K562 treated with DMSO at 1 percent for 4 hours (cell line): Measurements from ENCODE around the gene DCTD. TPM values are rescaled to one million over a fixed set of nuclear protein-coding genes. Genes with fewer than 3 reads are reported as not detected.

ENCODE experiments used
- total RNA-seq: library from RNA; unstranded; fragments of 300-600 nt; gene quantifications from 2 replicates; pipeline ENCODE4 v1.2.3, GENCODE V29; 2022; ENCODE audit not compliant: insufficient read depth

Gene DCTD
- total RNA-seq, result 54.5 and 59.7 TPM in 2 replicates

DNA sequence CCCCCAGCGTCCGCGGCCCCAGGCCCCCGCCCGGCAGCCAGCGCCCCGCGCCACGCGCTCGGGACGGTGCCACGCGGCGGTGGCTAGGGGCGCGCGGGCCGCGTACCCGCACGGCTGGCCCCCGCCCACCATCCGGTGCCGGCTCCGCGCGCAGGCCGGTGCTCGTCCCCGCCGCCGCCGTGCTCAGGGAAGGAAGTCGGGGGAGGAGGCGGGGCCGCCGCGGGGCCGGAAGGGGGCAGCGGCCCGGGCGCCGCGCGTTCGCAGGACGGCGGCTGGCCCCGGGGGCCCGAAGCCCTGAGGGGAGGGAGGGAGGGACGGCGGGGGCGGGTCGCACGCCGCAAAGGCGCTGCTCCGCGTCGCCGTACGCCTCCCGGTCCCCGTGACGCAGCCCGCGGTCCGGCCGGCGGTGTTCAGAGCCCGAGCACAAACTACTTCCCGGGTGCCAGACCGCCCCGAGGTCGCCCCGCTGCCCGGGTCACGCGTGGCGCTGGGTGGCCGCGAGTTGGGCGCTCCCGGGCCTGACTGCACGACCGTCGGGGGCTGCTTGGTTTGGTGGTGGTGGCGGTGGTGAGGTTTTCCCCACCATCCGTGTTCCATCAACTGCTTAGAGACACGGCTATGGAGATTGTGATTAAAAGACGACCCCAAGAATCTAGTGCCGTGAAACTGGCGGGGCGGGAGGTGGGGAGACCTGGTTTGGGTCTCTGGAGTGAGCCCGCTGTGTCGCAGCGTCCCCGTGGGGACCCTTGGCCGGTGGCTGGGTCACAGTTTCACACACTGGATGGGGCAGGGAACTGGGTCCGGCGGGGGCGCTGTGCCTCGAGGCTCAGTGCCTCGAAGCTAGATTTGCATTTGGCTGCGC lies at the start of gene DCTD:
Gene DCTD, minus strand, starts transcription at position 205 of the 862 bp plus-strand sequence. CDS start 1,818 bp downstream, outside the sequence.

Other genes starting within 250 kb of the DCTD start
- 8.6 and 9.8 TPM in 2 replicates for gene WWC2, start 181.9 kb upstream of the DCTD start, total RNA-seq